ENCODE data around the gene GABRA4.

GABRA4 gene

GRCh38 chr4:46979283-46979682, 14.1 kb downstream of the GABRA4 start:
- no peak for DNase-seq (ENCODE audit: low read depth)

DNA sequence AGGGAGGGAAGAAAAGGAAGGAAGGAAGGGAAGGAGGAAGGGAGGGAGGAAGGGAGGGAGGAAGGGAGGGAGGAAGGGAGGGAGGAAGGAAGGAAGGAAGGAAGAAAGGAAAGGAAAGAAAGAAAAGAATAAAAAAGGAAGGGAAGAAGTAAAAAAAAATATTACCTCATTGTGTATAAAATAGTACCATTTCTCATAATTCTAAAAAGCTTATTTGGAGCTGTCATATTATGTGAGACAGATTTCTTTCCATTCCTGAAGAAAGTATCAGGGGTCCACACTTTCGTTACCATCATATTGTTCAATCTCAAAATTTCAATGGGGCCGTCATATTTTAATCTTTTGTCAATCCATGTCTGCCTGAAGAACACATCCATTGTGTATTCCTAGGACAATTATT, 16.1 kb downstream of the GABRA4 start:
- no peak for DNase-seq (ENCODE audit: low read depth)

- DNase-seq (ENCODE audit: low read depth) = no peak
These were observed 17.4 kb downstream of the GABRA4 start for GRCh38 chr4:46975812-46976553.

- DNase-seq (ENCODE audit: low read depth) = no peak
These were observed 18.4 kb downstream of the GABRA4 start for GRCh38 chr4:46974891-46975543.

DNA sequence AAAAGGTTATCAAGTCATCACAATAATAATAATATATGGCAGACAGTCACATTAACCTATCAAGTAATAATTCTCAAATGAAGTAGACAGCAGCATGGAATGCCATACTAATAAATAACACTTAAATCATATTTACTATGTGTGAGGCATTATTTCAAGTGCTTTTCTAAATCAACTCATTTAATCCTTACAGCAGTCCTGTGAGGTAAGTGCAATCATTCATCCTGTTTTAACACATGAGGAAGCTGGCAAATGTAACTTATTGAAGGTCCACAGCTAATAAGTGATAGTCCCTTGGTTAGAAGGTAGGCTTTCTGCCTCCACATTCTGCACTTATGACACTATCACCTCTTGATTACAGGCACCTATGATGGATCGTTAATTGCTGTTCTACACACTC, 24.5 kb downstream of the GABRA4 start:
- no peak for DNase-seq (ENCODE audit: low read depth)

GRCh38 chr4:46967631-46968030, 25.8 kb downstream of the GABRA4 start:
- DNase-seq (ENCODE audit: low read depth) = no peak

- DNase-seq (ENCODE audit: low read depth) = no peak
These were observed 34.5 kb downstream of the GABRA4 start for GRCh38 chr4:46958742-46959488.

- DNase-seq (ENCODE audit: low read depth) = no peak
These were observed 36.9 kb downstream of the GABRA4 start for GRCh38 chr4:46956451-46956850.

- DNase-seq (ENCODE audit: low read depth) = no peak
These were observed 37.8 kb downstream of the GABRA4 start for GRCh38 chr4:46955601-46956000.

GRCh38 chr4:46954643-46955042, 38.7 kb downstream of the GABRA4 start:
- DNase-seq (ENCODE audit: low read depth) = no peak

GRCh38 chr4:46953564-46953963, 39.8 kb downstream of the GABRA4 start:
- DNase-seq (ENCODE audit: low read depth) = no peak

DNA sequence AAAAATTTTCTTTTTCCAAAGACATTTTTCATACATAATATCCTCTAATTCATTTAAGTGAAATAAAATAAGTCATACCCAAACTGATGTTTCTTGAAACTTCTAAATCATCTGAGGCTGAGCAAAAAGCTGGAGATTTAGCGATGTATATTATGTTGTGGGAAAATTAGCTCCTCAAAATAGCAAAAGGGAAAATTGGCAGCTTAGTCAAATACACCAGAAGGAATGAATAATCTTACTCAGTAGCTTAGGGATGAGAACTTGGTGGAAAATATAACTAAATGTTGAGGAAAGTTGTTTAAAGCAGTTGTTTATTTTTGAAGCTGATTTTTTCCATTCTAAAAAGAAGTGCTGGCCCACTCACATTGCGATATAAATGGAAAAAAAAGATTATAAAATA, 40.9 kb downstream of the GABRA4 start:
- DNase-seq (ENCODE audit: low read depth) = no peak

DNA sequence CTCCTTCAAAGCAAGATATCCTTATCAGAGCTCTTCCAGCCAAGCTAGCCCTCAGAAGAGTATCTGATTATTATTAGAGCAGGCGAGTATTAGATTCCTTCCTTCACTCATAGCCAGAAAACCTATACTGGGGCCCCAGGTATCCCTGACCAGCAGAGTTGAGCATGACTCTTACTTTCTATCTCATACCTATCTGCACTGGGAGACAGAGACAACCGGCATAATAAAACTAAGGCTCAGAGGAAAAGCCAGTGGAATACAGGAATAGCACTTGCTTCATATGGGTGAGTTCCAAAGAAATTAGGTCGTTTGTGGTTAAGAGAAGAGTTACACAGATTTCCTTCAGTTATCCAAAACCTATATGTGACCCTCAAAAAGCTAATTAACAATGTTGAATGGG, 42.6 kb downstream of the GABRA4 start:
- no peak for DNase-seq (ENCODE audit: low read depth)

DNA sequence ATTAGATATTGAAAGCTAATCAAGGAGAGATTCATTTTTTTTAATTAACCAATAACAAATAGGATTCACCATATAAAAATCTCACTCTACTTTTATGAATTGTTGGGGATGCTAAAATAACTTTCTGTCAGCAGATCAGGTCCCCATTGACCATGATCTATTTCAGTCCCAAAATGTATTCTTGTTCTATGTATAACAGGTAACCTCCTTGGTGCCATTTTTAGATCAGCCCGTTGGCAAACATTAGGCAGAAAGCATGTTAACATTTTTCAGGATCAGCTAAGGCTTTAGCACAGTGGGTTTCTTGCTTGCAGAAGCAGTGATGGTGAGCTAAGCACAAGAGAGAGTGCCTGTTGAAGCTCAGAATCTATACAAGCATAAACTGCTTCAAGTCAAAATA, 43.6 kb downstream of the GABRA4 start:
- DNase-seq (ENCODE audit: low read depth) = no peak

DNA sequence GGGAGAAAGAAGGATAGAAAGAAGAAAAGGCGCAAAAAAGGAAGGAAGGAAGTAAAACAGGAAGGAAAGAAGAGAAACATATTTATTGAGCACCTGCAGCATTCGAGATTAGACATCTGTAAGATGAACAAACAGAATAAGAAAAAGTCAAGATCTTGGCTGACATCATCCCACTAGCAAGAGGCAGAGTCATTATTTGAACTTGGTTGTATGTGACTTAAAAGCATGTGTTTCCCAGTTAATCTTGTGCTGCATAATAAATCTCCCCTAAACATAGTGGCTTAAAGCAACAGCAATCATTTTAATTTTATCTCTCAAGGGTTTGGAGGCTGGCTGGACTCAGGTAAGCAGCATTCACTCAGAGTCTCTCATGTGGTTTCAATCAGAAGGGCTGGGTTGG, 45.8 kb downstream of the GABRA4 start:
- DNase-seq (ENCODE audit: low read depth) = no peak

DNA sequence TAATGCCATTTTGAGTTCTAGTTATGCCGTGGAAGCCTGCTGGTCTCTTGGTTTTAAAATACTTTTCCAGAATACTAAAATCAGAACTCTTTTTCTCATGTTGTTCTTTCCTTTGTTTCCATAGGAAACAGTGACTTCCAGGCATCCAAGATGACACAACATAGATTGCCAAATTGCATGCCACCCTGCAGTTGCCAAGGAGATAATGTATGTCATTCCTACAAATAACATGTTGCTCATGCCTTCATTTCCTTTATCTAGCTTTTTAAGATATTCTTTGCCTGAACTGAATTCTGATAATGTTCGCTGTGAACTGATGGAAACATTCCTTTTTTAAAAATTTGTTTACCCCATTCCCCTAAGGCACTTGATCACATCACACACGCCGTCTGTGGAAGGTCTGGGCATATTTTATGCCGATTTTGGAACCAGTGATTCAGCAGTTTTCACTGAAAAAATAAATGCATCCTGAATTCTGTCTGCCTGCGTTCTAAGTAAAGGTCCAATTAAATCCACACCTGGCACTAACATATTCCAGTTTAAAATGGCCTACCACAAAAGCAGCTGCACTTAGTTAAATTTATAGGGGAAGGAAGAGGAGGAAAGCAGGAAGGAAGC, 46.4 kb downstream of the GABRA4 start:
- no peak for DNase-seq (ENCODE audit: low read depth)

DNA sequence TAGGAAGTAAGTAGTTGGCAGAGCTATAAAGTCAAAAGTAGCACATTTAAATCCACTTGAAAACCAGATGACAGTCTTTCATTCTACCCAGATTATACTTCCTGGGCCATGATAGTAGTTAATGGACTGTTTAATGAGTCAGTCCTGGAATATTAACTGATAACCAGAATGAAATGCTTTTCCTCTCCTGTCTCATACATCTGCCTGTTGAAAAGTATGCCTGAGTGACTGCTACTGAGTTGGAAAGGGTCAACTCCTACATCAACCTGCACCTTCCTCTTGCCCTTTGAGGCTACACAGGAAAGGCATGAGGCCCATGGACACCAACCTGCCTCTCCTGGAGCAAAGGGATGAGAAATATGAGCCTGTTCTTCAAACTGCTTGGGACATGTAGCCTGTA, 48.3 kb downstream of the GABRA4 start:
- no peak for DNase-seq (ENCODE audit: low read depth)

GRCh38 chr4:46944345-46944744, 49.0 kb downstream of the GABRA4 start:
- DNase-seq (ENCODE audit: low read depth) = no peak

GRCh38 chr4:46937493-46937892, 55.9 kb downstream of the GABRA4 start:
- DNase-seq (ENCODE audit: low read depth) = no peak

- no peak for DNase-seq (ENCODE audit: low read depth)
These were observed 58.7 kb downstream of the GABRA4 start for GRCh38 chr4:46934726-46935125.

DNA sequence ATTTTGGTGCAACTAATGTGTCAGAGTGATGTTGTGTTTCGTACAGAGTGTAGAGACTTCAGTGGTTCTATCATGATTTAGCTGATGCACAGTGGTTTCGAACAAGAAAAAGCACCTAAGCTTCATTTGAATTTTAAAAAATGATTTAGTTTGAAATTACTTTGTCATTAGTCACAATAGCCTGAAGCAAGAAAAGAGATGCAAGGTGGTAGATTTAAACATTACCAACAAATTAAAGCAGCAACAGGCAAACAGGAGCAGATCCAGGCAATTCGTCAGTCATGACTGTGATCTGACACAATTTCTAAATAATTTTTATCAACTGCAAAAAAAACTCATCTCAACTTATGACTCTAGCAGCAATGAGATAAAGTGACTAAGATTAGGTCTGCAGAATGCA, 59.7 kb downstream of the GABRA4 start:
- DNase-seq (ENCODE audit: low read depth) = no peak

GRCh38 chr4:46931981-46932380, 61.4 kb downstream of the GABRA4 start:
- no peak for DNase-seq (ENCODE audit: low read depth)

DNA sequence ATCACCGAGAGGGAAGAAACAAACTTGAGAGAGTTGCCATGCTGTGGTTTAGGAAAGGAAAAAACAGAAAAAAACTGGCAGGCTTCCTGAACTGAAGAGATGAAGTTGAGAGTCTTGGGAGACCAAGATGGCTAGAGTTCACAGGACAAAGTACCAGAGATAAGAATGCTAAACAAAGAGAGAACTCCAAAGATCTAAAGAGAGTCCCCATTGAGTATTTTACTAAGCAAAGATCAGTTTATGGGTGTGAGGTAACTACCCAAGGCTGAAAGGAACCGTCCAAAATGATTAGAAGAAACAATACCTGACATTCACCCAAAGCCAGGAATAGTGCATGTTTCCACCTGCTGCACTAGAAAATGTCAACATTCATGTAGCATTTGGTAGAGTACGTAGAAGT, 62.5 kb downstream of the GABRA4 start:
- DNase-seq (ENCODE audit: low read depth) = no peak
